GM23338 (cell line): ENCODE measurements around the gene DNLZ. TPM values are rescaled to one million over a fixed set of nuclear protein-coding genes. Genes with fewer than 3 reads are reported as not detected.

Source experiments
- ATAC-seq: fragments of 200-7000 bp; cut with Tn5 transposase; 3 replicates; pipeline ENCODE4 v1.9.1; 2020
- DNase-seq: peaks from one replicate; pipeline ENCODE4 v3.0.0-alpha.2; 2015; ENCODE audit warnings: low spot score
- H2AFZ ChIP-seq: fragments of 200-600 bp; sonication (generic); 2 replicates; pipeline ENCODE4 v1.8.0; 2016; ENCODE audit warnings: antibody characterized with exemption, mild to moderate bottlenecking, moderate library complexity
- H3F3A ChIP-seq: fragments of 200-600 bp; sonication (generic); replicated peaks from 2 replicates; pipeline ENCODE4 v1.8.0; 2017; ENCODE audit warnings: antibody characterized with exemption, mixed run types, low read depth
- H3K27ac ChIP-seq: fragments of 200-600 bp; sonication (generic); 2 replicates; pipeline ENCODE4 v1.6.1; 2016; ENCODE audit warnings: low read depth
- H3K27me3 ChIP-seq: fragments of 200-600 bp; sonication (generic); 2 replicates; pipeline ENCODE4 v1.8.0; 2016; ENCODE audit warnings: mild to moderate bottlenecking, mixed run types, moderate library complexity; ENCODE audit not compliant: insufficient read depth
- H3K36me3 ChIP-seq: fragments of 200-600 bp; sonication (generic); 2 replicates; pipeline ENCODE4 v1.8.0; 2016; ENCODE audit warnings: mild to moderate bottlenecking; ENCODE audit not compliant: insufficient read depth
- H3K4me1 ChIP-seq: fragments of 200-600 bp; sonication (generic); 2 replicates; pipeline ENCODE4 v1.8.0; 2016; ENCODE audit warnings: mild to moderate bottlenecking, moderate library complexity; ENCODE audit not compliant: insufficient read depth
- H3K4me2 ChIP-seq: fragments of 200-600 bp; sonication (generic); 2 replicates; pipeline ENCODE4 v1.7.1; 2017; ENCODE audit warnings: mixed run types
- H3K4me3 ChIP-seq: fragments of 200-600 bp; sonication (generic); 2 replicates; pipeline ENCODE4 v1.6.1; 2016; ENCODE audit warnings: mixed run types
- H3K79me2 ChIP-seq: fragments of 200-600 bp; sonication (generic); replicated peaks from 2 replicates; pipeline ENCODE4 v1.8.0; 2017; ENCODE audit warnings: mild to moderate bottlenecking; ENCODE audit not compliant: insufficient read depth
- H3K9me2 ChIP-seq: fragments of 200-600 bp; sonication (generic); 2 replicates; pipeline ENCODE4 v1.8.0; 2017; ENCODE audit not compliant: insufficient read depth
- H4K20me1 ChIP-seq: fragments of 200-600 bp; sonication (generic); replicated peaks from 2 replicates; pipeline ENCODE4 v1.8.0; 2017; ENCODE audit warnings: mild to moderate bottlenecking; ENCODE audit not compliant: insufficient read depth
- H3K27ac Mint-ChIP-seq: 2 replicates; pipeline ENCODE4 v1.8.0; 2020; ENCODE audit warnings: inconsistent platforms, mild to moderate bottlenecking, moderate library complexity, mixed read lengths
- H3K27me3 Mint-ChIP-seq: 3 replicates; pipeline ENCODE4 v1.8.0; 2022; ENCODE audit warnings: low read depth, mild to moderate bottlenecking, moderate library complexity, mixed read lengths, inconsistent platforms; ENCODE audit not compliant: insufficient read depth, poor library complexity
- H3K36me3 Mint-ChIP-seq: 3 replicates; pipeline ENCODE4 v1.8.0; 2021; ENCODE audit warnings: low read depth, mild to moderate bottlenecking, inconsistent platforms, moderate library complexity, mixed read lengths
- H3K4me1 Mint-ChIP-seq: 3 replicates; pipeline ENCODE4 v1.8.0; 2020; ENCODE audit warnings: mild to moderate bottlenecking, inconsistent platforms, mixed read lengths
- H3K4me3 Mint-ChIP-seq: 3 replicates; pipeline ENCODE4 v1.8.0; 2021; ENCODE audit warnings: moderate library complexity, mild to moderate bottlenecking, inconsistent platforms, mixed read lengths
- H3K9me3 Mint-ChIP-seq: 3 replicates; pipeline ENCODE4 v1.8.0; 2020; ENCODE audit warnings: moderate library complexity, mild to moderate bottlenecking, inconsistent platforms, mixed read lengths
- CREB1 ChIP-seq: fragments of 250-450 bp; sonication (Bioruptor Pico); IDR thresholded peaks from 2 replicates; pipeline ENCODE4 v1.5.0; 2020; ENCODE audit warnings: low read depth, mild to moderate bottlenecking, moderate library complexity
- EZH2phosphoT487 ChIP-seq: fragments of 200-600 bp; sonication (generic); IDR thresholded peaks from one replicate; pipeline ENCODE4 v1.8.1; 2018; ENCODE audit warnings: antibody characterized with exemption; ENCODE audit not compliant: unreplicated experiment
- ZNF331 ChIP-seq: fragments of 250-450 bp; sonication (Bioruptor Pico); IDR thresholded peaks from 2 replicates; pipeline ENCODE4 v1.5.0; 2020; ENCODE audit warnings: low read depth, mild to moderate bottlenecking, moderate library complexity
- polyA plus RNA-seq: library from polyadenylated mRNA; unstranded; fragments of >200 nt; fragmentation: Nextera tagmentation; extraction: Ambion mirVana; gene quantifications from 2 replicates; pipeline ENCODE4 v1.2.1, GENCODE V29; 2016
- total RNA-seq: library from RNA; depleted of rRNA; stranded (reverse); fragments of >200 nt; shearing (Covaris generic); gene quantifications from 2 replicates; pipeline ENCODE4 v1.2.3, GENCODE V29; 2014
- TF ChIP-seq, protein P1 (sequence below): IDR thresholded peaks from 2 replicates; pipeline ENCODE4 v1.6.1; 2016; ENCODE audit warnings: antibody characterized with exemption
- TF ChIP-seq, protein P2 (sequence below): IDR thresholded peaks from one replicate; pipeline ENCODE4 v1.6.1; 2018; ENCODE audit warnings: antibody characterized with exemption; ENCODE audit not compliant: unreplicated experiment

Gene DNLZ
- total and polyA plus RNA-seq, 2 experiments from 2014 or later, result 33.4 to 53.9 TPM

GRCh38 chr9:136365775-136366222 lies 2.3 kb upstream of the DNLZ start:
- Mint-ChIP-seq H3K27ac (no peak overlapping the region), H3K27me3 (peaks cover 18% of the 10 kb centered on the region), H3K4me3 (no peak overlapping the region), H3K4me1 (peaks cover 9% of the 10 kb centered on the region; the same call in 1 of the 3 replicates), H3K9me3 (no peaks in the 10 kb centered on the region), H3K36me3 (no peaks in the 10 kb centered on the region)
- Histone ChIP-seq H3K4me1 (no peaks in the 10 kb centered on the region; the same call in 1 of the 2 replicates), H3K36me3 (no peaks in the 10 kb centered on the region), H3K27ac (no peak overlapping the region), H2AFZ (no peak overlapping the region), H3K27me3 (no peaks in the 10 kb centered on the region), H4K20me1 (no peaks in the 10 kb centered on the region), H3K9me2 (no peaks in the 10 kb centered on the region), H3K4me3 (no peak overlapping the region), H3F3A (no peaks in the 10 kb centered on the region), H3K79me2 (no peaks in the 10 kb centered on the region), H3K4me2 (no peak overlapping the region)
- ATAC-seq (no peak), DNase-seq (no peak)
- TF ChIP-seq EZH2phosphoT487 (no peak), CREB1 (CRISPR knock-in tag) (no peak), ZNF331 (CRISPR knock-in tag) (no peak)
- TF ChIP-seq, protein P1, sequence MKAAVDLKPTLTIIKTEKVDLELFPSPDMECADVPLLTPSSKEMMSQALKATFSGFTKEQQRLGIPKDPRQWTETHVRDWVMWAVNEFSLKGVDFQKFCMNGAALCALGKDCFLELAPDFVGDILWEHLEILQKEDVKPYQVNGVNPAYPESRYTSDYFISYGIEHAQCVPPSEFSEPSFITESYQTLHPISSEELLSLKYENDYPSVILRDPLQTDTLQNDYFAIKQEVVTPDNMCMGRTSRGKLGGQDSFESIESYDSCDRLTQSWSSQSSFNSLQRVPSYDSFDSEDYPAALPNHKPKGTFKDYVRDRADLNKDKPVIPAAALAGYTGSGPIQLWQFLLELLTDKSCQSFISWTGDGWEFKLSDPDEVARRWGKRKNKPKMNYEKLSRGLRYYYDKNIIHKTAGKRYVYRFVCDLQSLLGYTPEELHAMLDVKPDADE, result no peak

DNA sequence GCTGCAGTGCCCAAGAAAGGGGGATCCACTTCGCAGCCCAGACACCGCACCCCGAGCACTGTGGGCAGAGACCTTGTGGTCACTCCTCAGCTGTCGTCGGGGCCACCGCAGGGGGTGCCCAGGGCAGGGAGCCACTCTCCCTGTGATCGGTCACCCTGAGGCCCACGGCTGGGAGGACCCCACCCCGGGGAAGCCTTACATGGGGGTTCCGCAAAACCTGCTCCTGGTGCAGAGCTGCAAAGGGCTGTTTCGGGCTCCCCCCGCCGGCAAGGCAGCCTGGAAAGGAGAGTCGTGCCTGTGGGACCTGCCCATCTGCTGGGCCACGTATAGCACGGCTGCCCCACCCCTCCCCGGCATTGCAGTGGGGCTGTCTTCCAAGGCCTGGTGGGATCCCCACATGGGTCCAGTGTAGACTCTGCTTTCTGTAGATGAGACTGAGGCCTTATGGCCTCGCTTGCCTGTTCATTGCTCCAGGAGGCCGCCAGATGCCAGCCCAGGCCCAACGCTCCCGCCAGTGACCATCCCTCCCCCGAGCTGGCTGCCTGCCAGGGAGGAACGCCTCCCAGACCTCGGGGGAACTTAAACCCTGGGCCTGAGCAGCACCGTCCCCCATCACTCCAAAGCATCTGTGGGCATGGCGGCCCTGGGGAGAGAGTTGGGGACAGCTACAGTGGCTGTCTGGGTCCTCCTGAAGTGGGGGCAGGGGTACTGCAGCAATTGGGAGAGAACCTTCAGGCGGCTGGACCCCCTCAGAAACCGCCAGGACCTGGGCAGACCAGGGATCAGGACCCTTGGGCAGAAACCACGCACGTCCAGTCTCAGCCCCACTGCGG lies 1.6 kb upstream of the DNLZ start:
- Mint-ChIP-seq H3K27me3 (peaks cover 20% of the 10 kb centered on the region), H3K27ac (no peak overlapping the region), H3K4me3 (peak overlapping the region; percentile 69; the same call in 2 of the 3 replicates), H3K9me3 (no peaks in the 10 kb centered on the region), H3K4me1 (peaks cover 9% of the 10 kb centered on the region; the same call in 1 of the 3 replicates), H3K36me3 (no peaks in the 10 kb centered on the region)
- no peak overlapping the region for H3K27ac ChIP-seq
- no peak for DNase-seq
- no peak overlapping the region for H2AFZ ChIP-seq
- no peaks in the 10 kb centered on the region; the same call in 1 of the 2 replicates for H3K4me1 ChIP-seq
- ATAC-seq, result 0 out of 3 replicates have a peak, but pooled peaks have one; percentile 0
- no peaks in the 10 kb centered on the region for H3K27me3 ChIP-seq
- no peak overlapping the region for H3K4me3 ChIP-seq
- H3K79me2 ChIP-seq, result no peaks in the 10 kb centered on the region
- H3K9me2 ChIP-seq, result no peaks in the 10 kb centered on the region
- H3F3A ChIP-seq, result no peaks in the 10 kb centered on the region
- TF ChIP-seq CREB1 (CRISPR knock-in tag), result no peak
- TF ChIP-seq, protein P2, sequence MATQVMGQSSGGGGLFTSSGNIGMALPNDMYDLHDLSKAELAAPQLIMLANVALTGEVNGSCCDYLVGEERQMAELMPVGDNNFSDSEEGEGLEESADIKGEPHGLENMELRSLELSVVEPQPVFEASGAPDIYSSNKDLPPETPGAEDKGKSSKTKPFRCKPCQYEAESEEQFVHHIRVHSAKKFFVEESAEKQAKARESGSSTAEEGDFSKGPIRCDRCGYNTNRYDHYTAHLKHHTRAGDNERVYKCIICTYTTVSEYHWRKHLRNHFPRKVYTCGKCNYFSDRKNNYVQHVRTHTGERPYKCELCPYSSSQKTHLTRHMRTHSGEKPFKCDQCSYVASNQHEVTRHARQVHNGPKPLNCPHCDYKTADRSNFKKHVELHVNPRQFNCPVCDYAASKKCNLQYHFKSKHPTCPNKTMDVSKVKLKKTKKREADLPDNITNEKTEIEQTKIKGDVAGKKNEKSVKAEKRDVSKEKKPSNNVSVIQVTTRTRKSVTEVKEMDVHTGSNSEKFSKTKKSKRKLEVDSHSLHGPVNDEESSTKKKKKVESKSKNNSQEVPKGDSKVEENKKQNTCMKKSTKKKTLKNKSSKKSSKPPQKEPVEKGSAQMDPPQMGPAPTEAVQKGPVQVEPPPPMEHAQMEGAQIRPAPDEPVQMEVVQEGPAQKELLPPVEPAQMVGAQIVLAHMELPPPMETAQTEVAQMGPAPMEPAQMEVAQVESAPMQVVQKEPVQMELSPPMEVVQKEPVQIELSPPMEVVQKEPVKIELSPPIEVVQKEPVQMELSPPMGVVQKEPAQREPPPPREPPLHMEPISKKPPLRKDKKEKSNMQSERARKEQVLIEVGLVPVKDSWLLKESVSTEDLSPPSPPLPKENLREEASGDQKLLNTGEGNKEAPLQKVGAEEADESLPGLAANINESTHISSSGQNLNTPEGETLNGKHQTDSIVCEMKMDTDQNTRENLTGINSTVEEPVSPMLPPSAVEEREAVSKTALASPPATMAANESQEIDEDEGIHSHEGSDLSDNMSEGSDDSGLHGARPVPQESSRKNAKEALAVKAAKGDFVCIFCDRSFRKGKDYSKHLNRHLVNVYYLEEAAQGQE, result no peak
- no peak overlapping the region for H3K4me2 ChIP-seq
- H3K36me3 ChIP-seq, result no peaks in the 10 kb centered on the region
- no peaks in the 10 kb centered on the region for H4K20me1 ChIP-seq
